HEK293 (cell line): Measurements from ENCODE around the gene SRPX.

Experiments used
- CTCF ChIA-PET: fragments of 350-600 bp; formaldehyde crosslinking; extraction: SDS; loops from one replicate; lab custom pipeline; 2021; ENCODE audit warnings: antibody characterized with exemption; lab: Yijun Ruan, JAX
- POLR2A ChIA-PET: fragments of 300-600 bp; formaldehyde crosslinking; extraction: SDS; loops from one replicate; lab custom pipeline; 2020; ENCODE audit warnings: antibody characterized with exemption, inconsistent platforms; lab: Yijun Ruan, JAX
- H3K27ac ChIP-seq: fragments of 200-500 bp; sonication (Bioruptor generic); 2 replicates; pipeline ENCODE4 v1.5.1; 2014; ENCODE audit warnings: low read depth, low read length, control low read depth, inconsistent platforms; ENCODE audit errors: extremely low read depth
- H3K36me3 ChIP-seq, 2 experiments: fragments of 200-500 bp in 1 of 2; sonication (Bioruptor generic) in 1 of 2; 1 replicate in 1 of 2; 2 replicates in 1 of 2; pipeline ENCODE4 v1.5.1; 2014 to 2017; ENCODE audit warnings: inconsistent platforms in 2 of 2, low read length in 2 of 2; ENCODE audit not compliant: control insufficient read depth in 2 of 2, insufficient read depth in 1 of 2
- H3K4me1 ChIP-seq: fragments of 200-500 bp; sonication (Bioruptor generic); 2 replicates; pipeline ENCODE4 v1.5.1; 2014; ENCODE audit warnings: mild to moderate bottlenecking, low read length, inconsistent platforms; ENCODE audit not compliant: control insufficient read depth, insufficient read depth
- H3K4me3 ChIP-seq: 2 replicates; pipeline ENCODE4 v1.5.1; 2011; ENCODE audit warnings: low read depth, mild to moderate bottlenecking, control low read depth, low read length, moderate library complexity
- H3K9me3 ChIP-seq: fragments of 200-500 bp; sonication (Bioruptor generic); 2 replicates; pipeline ENCODE4 v1.5.1; 2014; ENCODE audit warnings: low read depth, low read length, inconsistent platforms; ENCODE audit not compliant: control insufficient read depth, insufficient read depth
- ATF2 ChIP-seq: fragments of 450-650 bp; formaldehyde crosslinking; IDR thresholded peaks from 2 replicates; pipeline ENCODE4 v1.5.1; 2016; ENCODE audit warnings: missing biosample characterization, missing genetic modification characterization, low read depth
- GLIS2 ChIP-seq: fragments of 450-650 bp; formaldehyde crosslinking; IDR thresholded peaks from 2 replicates; pipeline ENCODE4 v1.5.1; 2016; ENCODE audit warnings: missing biosample characterization, missing genetic modification characterization
- KLF16 ChIP-seq: fragments of 450-650 bp; formaldehyde crosslinking; IDR thresholded peaks from 2 replicates; pipeline ENCODE4 v1.5.1; 2017; ENCODE audit warnings: missing biosample characterization, missing genetic modification characterization
- PATZ1 ChIP-seq: fragments of 450-650 bp; formaldehyde crosslinking; IDR thresholded peaks from 2 replicates; pipeline ENCODE4 v1.5.1; 2016; ENCODE audit warnings: missing biosample characterization, missing genetic modification characterization
- REST ChIP-seq: fragments of 450-650 bp; formaldehyde crosslinking; IDR thresholded peaks from 2 replicates; pipeline ENCODE4 v1.5.1; 2016; ENCODE audit warnings: missing biosample characterization, missing genetic modification characterization
- SETDB1 ChIP-seq: IDR thresholded peaks from one replicate; pipeline ENCODE4 v1.6.1; 2017; ENCODE audit warnings: mild to moderate bottlenecking, low read length, moderate library complexity, mixed read lengths; ENCODE audit not compliant: insufficient read length
- SP3 ChIP-seq: fragments of 450-650 bp; formaldehyde crosslinking; IDR thresholded peaks from 2 replicates; pipeline ENCODE4 v1.5.1; 2016; ENCODE audit warnings: missing biosample characterization, missing genetic modification characterization
- ZBTB6 ChIP-seq: fragments of 450-650 bp; formaldehyde crosslinking; IDR thresholded peaks from 2 replicates; pipeline ENCODE4 v1.5.1; 2017; ENCODE audit warnings: missing biosample characterization, missing genetic modification characterization
- ZFP69B ChIP-seq: fragments of 450-650 bp; formaldehyde crosslinking; IDR thresholded peaks from 2 replicates; pipeline ENCODE4 v1.5.1; 2016; ENCODE audit warnings: missing biosample characterization, missing genetic modification characterization
- ZNF140 ChIP-seq: fragments of 450-650 bp; formaldehyde crosslinking; IDR thresholded peaks from 2 replicates; pipeline ENCODE4 v1.5.1; 2016; ENCODE audit warnings: missing biosample characterization, missing genetic modification characterization
- ZNF16 ChIP-seq: fragments of 450-650 bp; formaldehyde crosslinking; IDR thresholded peaks from 2 replicates; pipeline ENCODE4 v1.5.1; 2016; ENCODE audit warnings: low read depth, missing biosample characterization, missing genetic modification characterization
- ZNF221 ChIP-seq: fragments of 450-650 bp; formaldehyde crosslinking; IDR thresholded peaks from 2 replicates; pipeline ENCODE4 v1.5.1; 2017; ENCODE audit warnings: missing biosample characterization, missing genetic modification characterization, borderline replicate concordance
- ZNF280D ChIP-seq: fragments of 450-650 bp; formaldehyde crosslinking; IDR thresholded peaks from 2 replicates; pipeline ENCODE4 v1.5.1; 2016; ENCODE audit warnings: missing biosample characterization, missing genetic modification characterization
- ZNF302 ChIP-seq: fragments of 450-650 bp; formaldehyde crosslinking; IDR thresholded peaks from 2 replicates; pipeline ENCODE4 v1.5.1; 2016; ENCODE audit warnings: missing biosample characterization, missing genetic modification characterization, low read depth
- ZNF354C ChIP-seq: fragments of 450-650 bp; formaldehyde crosslinking; IDR thresholded peaks from 2 replicates; pipeline ENCODE4 v1.5.1; 2016; ENCODE audit warnings: missing biosample characterization, missing genetic modification characterization, low read depth, borderline replicate concordance
- ZNF629 ChIP-seq: fragments of 450-650 bp; formaldehyde crosslinking; IDR thresholded peaks from 2 replicates; pipeline ENCODE4 v1.5.1; 2017; ENCODE audit warnings: missing biosample characterization, missing genetic modification characterization
- ZNF670 ChIP-seq: fragments of 450-650 bp; formaldehyde crosslinking; IDR thresholded peaks from 2 replicates; pipeline ENCODE4 v1.5.1; 2016; ENCODE audit warnings: missing biosample characterization, missing genetic modification characterization, low read depth
- ZNF692 ChIP-seq: fragments of 450-650 bp; formaldehyde crosslinking; IDR thresholded peaks from 2 replicates; pipeline ENCODE4 v1.5.1; 2016; ENCODE audit warnings: missing biosample characterization, missing genetic modification characterization
- ZNF747 ChIP-seq: fragments of 450-650 bp; formaldehyde crosslinking; IDR thresholded peaks from 2 replicates; pipeline ENCODE4 v1.5.1; 2016; ENCODE audit warnings: missing biosample characterization, missing genetic modification characterization
- ZNF830 ChIP-seq: fragments of 450-650 bp; IDR thresholded peaks from 2 replicates; pipeline ENCODE4 v1.5.0; 2018; ENCODE audit warnings: missing biosample characterization, missing genetic modification characterization, low read depth, mild to moderate bottlenecking, moderate library complexity

SRPX gene

GRCh38 chrX:38151441-38151840 lies 69.2 kb downstream of the SRPX start (continued):
- TF ChIP-seq ZBTB6 (tag by site-specific recombination) (no peak), ZNF747 (no peak), KLF16 (no peak), ZNF629 (tag by site-specific recombination) (no peak), PATZ1 (no peak)

- Histone ChIP-seq H3K36me3 (no peaks in the 10 kb centered on the region), H3K9me3 (no peaks in the 10 kb centered on the region), H3K27ac (no peak overlapping the region)
- TF ChIP-seq SP3 (tag by site-specific recombination) (no peak), ZNF670 (tag by site-specific recombination) (no peak), REST (tag by site-specific recombination) (no peak), ZNF16 (tag by site-specific recombination) (no peak), ZFP69B (tag by site-specific recombination) (no peak), ZNF354C (tag by site-specific recombination) (no peak), ZNF302 (tag by site-specific recombination) (no peak), ZNF221 (no peak), KLF16 (no peak)
- TF ChIP-seq, all 188 proteins: peak for 0
- CTCF ChIA-PET, result interaction anchor here (1.2 to 2.4 kb wide), 3 partner anchors 9 to 16 kb away, joined by 3 to 8 read pairs (median 3); no protein-coding TSS in a partner anchor
- Histone ChIP-seq H3K4me3 (no peak overlapping the region), H3K4me1 (no peaks in the 10 kb centered on the region)
- POLR2A ChIA-PET, result no interaction called here
These were observed 69.7 kb downstream of the SRPX start for GRCh38 chrX:38150993-38151392.

- ChIA-PET POLR2A (no interaction called here), CTCF (interaction anchor here (0.9 to 1.4 kb wide), 2 partner anchors 18 to 23 kb away, joined by 3 to 7 read pairs; no protein-coding TSS in a partner anchor)
- H3K4me1 ChIP-seq, result no peaks in the 10 kb centered on the region
- H3K36me3 ChIP-seq, result no peaks in the 10 kb centered on the region
- TF ChIP-seq ZNF692 (tag by site-specific recombination) (no peak), ZNF354C (tag by site-specific recombination) (no peak), ZNF830 (tag by site-specific recombination) (no peak), GLIS2 (no peak), ATF2 (no peak), ZNF140 (tag by site-specific recombination) (no peak), SETDB1 (no peak), ZNF280D (no peak)
- H3K27ac ChIP-seq, result no peak overlapping the region
- H3K9me3 ChIP-seq, result no peaks in the 10 kb centered on the region
- H3K4me3 ChIP-seq, result no peak overlapping the region
These were observed 71.7 kb downstream of the SRPX start for GRCh38 chrX:38149016-38149415.
